Measurements from ENCODE around the gene HLCS.

The HLCS gene

GRCh38 chr21:36803816-36804439 is 162.5 kb downstream of the HLCS start:
- no peak for DNase-seq

- no peak for DNase-seq
Measured at GRCh38 chr21:36803051-36803645, 163.3 kb downstream of the HLCS start.

- no peak for DNase-seq
Measured at GRCh38 chr21:36800734-36801133, 165.7 kb downstream of the HLCS start.

- no peak for DNase-seq
Measured at GRCh38 chr21:36799869-36800268, 166.6 kb downstream of the HLCS start.

- no peak for DNase-seq
Measured at GRCh38 chr21:36798491-36798890, 168.0 kb downstream of the HLCS start.

- no peak for DNase-seq
Measured at GRCh38 chr21:36796070-36796469, 170.4 kb downstream of the HLCS start.

GRCh38 chr21:36792505-36792967 is 173.9 kb downstream of the HLCS start:
- DNase-seq, result no peak

GRCh38 chr21:36791695-36792470 is 174.6 kb downstream of the HLCS start:
- no peak for DNase-seq

- DNase-seq, result no peak
Measured at GRCh38 chr21:36791180-36791579, 175.3 kb downstream of the HLCS start.

GRCh38 chr21:36790616-36791015 is 175.9 kb downstream of the HLCS start:
- DNase-seq, result no peak

GRCh38 chr21:36788120-36788638 is 178.3 kb downstream of the HLCS start:
- no peak for DNase-seq

- no peak for DNase-seq
Measured at GRCh38 chr21:36786186-36786585, 180.3 kb downstream of the HLCS start.

- DNase-seq, result no peak
Measured at GRCh38 chr21:36785615-36786014, 180.9 kb downstream of the HLCS start.

GRCh38 chr21:36784947-36785346 is 181.5 kb downstream of the HLCS start:
- DNase-seq, result no peak

GRCh38 chr21:36783612-36784374 is 182.7 kb downstream of the HLCS start:
- no peak for DNase-seq

GRCh38 chr21:36780861-36781260 is 185.6 kb downstream of the HLCS start:
- no peak for DNase-seq

- DNase-seq, result no peak
Measured at GRCh38 chr21:36776981-36777617, 189.4 kb downstream of the HLCS start.

GRCh38 chr21:36773995-36774394 is 192.5 kb downstream of the HLCS start:
- no peak for DNase-seq

GRCh38 chr21:36773117-36773516 is 193.4 kb downstream of the HLCS start:
- no peak for DNase-seq

- no peak for DNase-seq
Measured at GRCh38 chr21:36769051-36769839, 197.2 kb downstream of the HLCS start.

GRCh38 chr21:36768496-36768895 is 198.0 kb downstream of the HLCS start:
- no peak for DNase-seq

GRCh38 chr21:36767096-36767495 is 199.4 kb downstream of the HLCS start:
- no peak for DNase-seq

All from activated CD4-positive, alpha-beta T cell treated with anti-CD3 and anti-CD28 coated beads, Interleukin-2, amount 50 U/mL, for 48 hours (primary cell).